Measurements from ENCODE around the gene TRMT2B.
"Not testable (repeated sequence)": the region's sequence is repeated elsewhere in the genome, so short reads cannot be mapped to it uniquely, and the experiment has no call there.

Gene TRMT2B, protein sequence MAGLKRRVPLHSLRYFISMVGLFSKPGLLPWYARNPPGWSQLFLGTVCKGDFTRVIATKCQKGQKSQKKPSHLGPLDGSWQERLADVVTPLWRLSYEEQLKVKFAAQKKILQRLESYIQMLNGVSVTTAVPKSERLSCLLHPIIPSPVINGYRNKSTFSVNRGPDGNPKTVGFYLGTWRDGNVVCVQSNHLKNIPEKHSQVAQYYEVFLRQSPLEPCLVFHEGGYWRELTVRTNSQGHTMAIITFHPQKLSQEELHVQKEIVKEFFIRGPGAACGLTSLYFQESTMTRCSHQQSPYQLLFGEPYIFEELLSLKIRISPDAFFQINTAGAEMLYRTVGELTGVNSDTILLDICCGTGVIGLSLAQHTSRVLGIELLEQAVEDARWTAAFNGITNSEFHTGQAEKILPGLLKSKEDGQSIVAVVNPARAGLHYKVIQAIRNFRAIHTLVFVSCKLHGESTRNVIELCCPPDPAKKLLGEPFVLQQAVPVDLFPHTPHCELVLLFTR
- total RNA-seq, result 52.4 to 65.9 reads per million in 2 donors

DNA sequence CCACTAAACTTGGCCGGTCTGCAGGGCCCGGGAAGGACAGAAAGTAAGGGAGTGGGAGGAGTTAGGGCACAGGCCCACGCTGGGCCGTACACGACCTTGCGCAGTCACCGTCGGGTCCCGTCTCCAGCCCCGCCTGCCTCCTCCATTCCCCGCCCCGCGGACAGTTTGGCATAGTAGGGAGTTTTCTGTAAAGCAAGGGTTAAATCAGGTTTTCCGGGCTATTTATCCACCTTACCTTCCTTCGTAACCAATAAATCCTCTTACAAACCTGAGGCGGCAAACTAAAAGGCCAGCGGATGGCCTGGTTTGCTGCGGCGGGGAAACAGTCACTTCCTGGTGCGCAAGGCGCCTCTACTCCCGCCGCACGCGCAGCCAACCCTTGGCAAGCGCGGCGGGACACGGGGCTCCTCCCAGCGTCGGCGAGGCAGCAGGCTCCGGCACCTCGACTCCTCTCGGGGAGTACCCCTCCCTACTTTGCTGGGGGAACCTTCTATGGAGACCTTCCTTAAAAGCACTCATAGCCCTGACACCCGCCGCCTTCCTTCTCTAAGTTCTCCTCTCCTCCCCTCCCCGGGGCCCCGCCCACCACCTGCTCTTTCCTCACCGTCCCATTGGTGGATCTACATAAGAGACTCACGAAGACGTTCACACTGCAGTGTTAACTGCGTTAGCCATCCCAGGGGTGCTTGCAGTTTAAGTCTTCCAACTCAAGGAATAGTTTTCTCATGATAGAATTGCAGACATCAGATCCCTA lies at the start of gene TRMT2B:
Gene TRMT2B, minus strand, starts transcription at position 563 of the 754 bp plus-strand sequence. CDS start 9,822 bp downstream, outside the sequence.
- peak; percentile 64 for DNase-seq

DNA sequence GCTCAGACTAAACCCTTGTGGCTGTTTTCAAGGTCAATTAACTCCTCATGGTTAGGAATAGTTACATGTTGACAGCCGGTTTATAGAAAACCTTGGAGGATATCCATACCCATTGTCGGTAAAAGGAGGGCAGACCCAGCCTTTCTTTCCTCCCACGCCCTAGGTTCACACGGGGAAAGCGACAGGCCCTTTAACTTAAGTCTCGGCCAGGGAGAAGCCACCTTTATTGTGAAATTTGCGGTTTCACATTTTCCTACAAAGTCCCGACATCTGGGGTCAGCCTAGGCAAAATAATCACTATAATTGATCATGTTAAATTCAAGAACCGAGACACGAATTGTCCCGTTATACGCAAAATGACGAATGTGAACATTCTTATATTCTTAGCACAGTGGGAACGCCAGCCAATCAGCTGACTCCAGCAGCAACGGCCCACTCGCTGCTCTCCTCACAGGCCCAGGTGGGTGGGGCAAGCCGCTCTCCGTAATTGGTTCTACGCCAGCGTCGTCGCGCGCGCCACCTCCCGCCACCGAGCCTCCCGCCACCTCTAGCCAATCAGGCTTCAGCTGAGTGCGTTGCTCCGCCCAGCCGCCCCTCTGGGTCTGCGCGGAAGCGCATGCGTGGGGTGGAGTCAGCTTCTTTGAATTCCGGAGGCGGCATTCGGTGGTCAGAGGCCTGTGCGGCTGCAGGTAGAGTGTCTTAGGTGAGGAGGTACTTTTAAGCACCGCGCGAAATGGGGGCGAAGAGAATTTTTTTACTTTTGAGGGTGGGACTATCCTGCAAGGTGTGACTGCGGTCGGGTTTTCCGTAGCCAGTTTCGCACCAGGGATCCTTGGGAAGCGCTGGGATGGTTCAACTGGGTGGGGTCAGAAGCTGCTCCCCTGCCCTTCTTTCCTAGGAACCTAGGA lies 45.9 kb upstream of the TRMT2B start, which contains the start of gene CENPI:
Gene CENPI, plus strand, starts transcription at position 659 of the 908 bp plus-strand sequence. CDS start 2,867 bp downstream, outside the sequence.
- peak; percentile 81 for DNase-seq

DNA sequence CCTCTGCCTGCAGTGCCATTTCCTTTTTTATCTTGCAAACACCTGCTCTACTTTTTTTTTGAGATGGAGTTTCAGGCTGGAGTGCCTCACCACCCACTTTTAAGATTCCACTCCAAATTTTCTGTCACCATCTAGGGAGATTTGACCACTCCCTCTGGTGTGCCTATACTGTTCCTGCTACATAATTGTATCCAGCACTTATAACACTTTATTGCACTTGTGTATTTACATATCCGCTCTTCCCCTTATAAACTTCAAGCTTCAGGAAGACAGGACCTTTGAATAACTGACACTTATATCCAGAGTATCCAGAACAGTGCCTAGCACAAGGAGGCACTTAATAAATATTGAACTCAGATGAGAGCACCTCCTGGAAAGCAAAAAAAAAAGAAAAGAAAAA lies 39.9 kb upstream of the TRMT2B start:
- DNase-seq, result no peak

DNA sequence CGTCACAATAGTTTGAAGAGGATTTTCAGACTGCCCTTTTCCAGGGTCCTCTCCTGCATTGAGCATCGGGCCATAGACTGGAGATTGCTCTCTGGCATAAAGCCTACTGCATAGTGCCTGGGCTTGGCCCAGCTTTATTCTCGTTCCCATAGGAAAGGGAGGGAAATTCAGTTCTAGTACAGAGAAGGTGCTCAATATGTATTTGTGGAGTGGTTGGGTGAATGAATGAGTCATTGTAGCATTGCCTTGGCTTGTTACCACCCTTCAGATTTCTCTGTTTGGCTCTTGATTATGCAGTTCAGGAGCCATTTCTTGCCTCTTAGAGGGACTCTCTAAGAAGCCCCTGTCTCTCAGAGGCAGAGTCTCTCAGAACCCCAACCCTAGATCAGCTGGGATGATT lies 29.3 kb upstream of the TRMT2B start:
- DNase-seq, result no peak

DNA sequence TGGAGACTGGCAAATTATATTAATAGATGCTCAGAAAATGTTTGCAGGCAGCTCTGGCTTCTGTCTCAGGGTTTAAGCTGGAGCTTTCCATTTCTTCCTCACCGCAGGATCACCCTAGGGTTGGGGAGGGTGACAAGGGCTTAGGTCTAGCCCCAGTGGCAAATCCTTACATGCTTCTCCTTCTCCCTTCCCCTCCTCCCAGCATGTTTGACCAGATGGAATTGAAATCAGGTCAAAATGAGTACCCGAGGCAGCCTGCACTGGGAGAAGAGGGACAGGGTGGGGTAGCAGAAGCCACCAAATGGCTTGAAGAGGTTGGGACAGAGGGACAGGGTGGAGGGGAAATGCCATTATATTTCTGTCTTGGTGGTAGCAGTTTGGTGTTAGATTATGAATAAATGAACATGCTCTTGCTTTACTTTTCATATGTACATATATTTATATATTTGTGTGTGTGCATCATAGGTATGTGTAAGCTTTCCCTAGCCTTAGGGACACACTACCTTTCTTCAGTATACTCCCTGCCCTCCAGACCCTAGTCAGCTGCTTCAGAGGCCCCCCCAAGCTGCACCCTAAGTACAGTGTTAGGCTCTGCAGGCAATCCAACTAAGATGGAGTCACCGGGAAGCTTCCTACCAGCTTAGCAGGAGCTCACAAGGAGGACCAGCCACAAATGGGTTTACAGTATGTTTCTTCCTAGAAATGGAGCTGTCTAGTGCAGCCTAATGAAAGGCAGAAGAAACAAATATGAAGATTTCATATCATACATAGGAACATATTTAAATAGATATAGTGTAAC lies 28.6 kb upstream of the TRMT2B start:
- DNase-seq, result no peak

DNA sequence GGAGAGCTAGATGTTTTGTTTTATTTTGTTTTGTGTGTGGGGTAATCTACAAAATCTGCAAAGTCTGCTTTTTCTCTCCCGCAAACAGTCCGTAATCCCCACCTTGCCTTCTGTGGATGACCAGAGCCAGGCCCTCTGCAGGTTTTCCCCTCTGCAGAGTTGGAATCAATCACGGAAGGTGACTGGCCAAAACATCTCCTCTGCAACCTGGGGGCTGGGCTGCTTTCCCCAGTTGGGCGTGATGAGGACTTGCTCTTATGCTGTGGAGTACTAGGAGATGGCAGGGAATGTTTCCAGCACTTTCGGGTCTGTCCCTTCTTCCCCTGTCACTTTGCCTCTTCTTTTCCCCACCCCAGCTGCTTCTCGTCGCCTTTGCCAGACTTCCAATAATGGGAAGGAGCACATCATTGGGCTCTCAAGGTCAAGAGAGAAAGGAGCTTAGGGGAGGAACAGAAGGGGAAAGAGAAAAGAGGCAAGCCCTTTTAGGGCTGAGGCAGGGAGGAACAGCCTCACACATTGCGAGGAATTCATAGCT lies 27.9 kb upstream of the TRMT2B start:
- no peak for DNase-seq

DNA sequence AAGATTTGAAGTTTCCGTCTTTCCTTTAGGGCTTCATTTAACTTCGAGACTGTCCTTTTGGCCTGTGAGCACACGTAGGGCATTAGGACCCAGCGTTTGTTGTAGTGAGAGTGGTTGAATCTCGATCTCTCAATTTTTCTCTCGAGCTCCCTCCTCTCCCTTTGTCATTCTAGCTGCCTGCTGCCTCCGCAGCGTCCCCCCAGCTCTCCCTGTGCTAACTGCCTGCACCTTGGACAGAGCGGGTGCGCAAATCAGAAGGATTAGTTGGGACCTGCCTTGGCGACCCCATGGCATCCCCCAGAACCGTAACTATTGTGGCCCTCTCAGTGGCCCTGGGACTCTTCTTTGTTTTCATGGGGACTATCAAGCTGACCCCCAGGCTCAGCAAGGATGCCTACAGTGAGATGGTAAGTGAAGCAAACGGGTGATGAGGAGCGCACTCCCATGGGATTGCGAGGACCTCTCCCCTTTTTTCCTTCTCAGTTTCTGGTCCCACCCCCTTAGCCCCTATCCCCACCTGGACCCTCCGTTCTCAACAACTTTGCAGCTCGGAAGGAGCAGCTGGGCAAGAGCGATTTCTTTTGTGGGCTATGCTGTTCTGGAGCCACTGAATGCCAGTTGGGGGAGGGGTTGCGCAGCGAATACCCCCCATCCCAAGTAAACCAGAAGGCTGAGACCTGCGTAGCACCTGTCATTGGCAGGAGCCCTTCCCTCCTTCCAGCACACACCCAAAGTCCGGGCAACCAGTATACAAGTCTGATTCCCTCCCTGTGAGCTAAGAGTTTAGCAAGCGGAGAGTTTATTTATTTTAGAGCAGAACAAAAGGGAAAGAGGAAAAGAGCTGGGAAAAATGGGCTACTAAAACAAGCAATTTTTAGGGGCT lies 27.0 kb upstream of the TRMT2B start, which contains the start of gene TMEM35A:
Gene TMEM35A, plus strand, starts transcription at position 164 of the 883 bp plus-strand sequence. Its CDS starts 124 bp downstream, at position 288.
- no peak for DNase-seq

DNA sequence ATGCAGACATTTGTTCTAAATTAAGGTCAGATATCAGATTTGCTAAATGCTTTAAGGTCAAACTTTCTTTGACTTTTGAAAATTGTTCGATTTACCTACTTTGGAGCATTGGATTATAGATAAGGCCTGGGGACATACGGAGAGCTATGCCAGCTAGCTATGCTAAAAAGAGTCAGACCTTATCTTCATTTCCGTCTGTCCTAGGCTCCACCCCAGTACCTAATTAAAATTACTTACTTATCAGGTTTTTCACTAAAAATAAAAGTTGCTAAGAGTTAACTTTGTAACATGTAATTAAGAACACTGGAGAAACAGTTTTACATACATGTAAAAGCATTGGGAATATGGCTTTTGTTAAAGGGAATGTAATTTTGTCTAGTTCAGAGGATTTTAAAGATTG lies 19.7 kb upstream of the TRMT2B start:
- no peak for DNase-seq

DNA sequence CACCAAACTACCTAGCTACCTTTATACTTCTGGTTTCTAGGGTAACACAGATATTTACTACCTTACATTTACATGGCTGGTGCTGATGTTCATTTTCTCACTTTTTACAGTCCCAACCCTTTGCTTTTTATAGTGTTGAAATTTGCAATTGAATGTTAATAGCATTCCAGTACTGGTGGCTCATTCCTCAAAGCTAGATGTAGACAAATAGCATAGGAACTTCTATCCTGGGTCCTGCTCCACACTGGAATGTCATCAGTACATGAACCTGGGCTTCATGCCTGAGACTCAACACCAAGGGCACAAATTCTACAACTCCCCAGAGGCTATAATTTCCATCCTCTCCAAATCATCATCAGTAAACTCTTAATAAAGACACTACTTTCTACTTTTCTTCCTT lies 10.3 kb upstream of the TRMT2B start:
- no peak for DNase-seq

DNA sequence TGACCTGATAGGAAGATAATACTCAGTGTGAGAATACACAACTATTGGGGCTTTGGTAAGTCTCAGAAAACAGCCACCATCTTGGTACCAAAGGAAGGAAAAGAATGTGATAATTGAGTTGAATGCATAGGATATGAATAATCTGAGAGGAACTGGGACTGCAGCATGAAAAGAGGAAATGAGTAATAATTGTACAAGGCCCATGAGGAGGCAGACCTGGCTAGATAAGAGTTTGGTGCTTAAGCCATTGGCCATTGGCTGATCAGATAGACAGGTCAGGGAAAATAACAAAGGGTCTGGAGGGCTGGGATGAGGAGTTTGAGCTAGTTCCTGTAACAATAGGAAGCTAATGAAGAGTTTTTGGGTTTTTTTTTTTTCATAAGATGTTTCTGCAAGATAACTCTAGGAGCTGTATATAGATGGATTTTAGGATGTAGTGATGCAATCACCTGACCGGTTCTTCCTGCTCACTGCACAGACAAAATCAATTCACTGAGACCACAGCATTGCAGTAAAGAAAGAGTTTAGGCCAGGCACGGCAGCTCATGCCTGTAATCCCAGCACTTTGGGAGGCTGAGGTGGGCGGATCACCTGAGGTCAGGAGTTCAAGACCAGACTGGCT lies 5.3 kb upstream of the TRMT2B start:
- no peak for DNase-seq

DNA sequence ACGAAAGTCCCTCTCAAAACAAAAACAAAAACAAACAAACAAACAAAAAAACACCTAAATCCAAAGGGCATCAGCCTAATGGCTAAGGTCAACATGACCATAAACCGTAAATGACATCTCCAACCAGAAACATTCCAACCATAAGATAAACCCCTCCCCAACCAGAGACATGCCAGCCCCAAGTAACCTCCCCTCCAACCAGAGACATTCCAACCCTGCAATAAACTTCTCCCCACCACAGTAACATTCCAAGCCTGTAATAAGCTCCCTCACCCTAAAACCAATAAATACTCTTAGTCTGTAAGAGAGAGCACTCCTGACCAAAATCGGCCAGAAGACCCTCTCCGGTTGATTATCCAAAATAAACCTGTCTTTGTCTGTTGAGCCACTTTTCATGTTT lies 4.6 kb upstream of the TRMT2B start:
- DNase-seq, result not testable (repeated sequence)

DNA sequence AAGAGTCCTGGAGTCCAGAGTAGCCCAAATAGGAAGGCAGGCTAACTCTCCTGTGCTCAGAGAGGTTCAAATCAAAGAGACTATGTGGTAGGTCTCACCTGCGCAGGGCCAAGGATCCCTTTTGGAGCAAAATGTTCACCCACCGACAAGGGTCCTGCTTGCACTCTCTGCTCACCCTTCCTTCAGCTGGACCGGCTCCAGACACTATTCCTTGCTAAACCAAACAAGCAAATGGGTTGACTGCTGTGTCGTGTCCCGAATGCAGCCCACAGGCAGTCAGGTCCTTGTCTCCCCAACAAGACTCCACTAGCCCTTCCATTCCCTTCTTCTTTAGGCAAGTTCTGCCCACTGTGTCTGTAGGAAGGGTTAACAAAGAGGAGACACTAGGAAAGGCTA lies 760 bp downstream of the TRMT2B start:
- no peak for DNase-seq

DNA sequence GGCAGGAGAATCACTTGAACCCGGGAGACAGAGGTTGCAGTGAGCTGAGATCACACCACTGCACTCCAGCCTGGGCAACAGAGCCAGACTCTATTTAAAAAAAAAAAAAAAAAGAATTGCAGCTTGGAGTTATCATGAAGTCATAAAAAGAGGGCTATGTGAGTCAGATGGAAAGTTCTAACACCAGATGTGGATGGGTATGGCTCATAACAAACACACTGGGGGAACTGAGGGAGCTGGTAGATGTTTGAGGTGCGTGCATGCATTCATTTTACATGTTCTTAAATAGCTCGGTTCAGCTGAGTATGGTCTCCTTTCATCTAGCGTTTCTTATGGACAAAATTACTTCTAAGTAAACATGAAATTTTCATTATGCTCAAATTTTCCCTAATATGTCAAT lies 11.7 kb downstream of the TRMT2B start:
- no peak for DNase-seq

DNA sequence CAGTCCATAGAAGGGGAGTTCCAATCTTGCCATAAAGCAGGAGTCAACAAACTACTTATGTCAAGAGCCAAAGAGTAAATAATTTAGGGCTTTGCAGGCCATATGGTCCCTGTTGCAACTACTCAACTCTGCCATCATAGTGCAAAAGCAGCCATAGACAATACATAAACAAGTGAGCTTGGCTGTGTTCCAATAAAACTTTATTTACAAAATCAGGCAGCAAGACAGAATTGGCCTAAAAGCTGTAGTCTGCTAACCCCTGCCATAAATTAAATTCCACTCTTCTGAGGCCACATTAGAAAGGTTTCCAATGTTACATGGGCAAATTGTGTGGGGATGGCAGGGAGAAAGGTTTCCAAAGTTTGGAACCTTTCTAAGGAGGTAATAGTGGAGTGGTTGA lies 14.7 kb downstream of the TRMT2B start:
- no peak for DNase-seq

DNA sequence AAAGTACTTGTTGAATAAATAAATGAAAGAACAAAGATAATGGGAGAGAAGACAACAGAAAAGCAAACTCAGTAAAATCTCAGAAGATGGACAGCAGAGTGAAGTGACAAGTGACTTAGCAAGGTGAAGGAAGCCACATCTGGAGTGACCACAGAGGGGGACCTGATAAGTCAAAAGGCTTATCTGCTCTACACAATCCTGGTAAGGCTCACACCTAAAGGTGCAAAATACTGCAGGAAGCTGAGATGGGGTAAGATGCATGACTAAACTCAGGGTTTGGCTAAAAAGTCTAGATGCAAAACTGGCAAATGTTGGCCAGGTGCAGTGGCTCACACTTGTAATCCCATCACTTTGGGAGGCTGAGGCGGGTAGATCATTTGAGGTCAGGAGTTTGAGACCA lies 22.2 kb downstream of the TRMT2B start:
- no peak for DNase-seq

DNA sequence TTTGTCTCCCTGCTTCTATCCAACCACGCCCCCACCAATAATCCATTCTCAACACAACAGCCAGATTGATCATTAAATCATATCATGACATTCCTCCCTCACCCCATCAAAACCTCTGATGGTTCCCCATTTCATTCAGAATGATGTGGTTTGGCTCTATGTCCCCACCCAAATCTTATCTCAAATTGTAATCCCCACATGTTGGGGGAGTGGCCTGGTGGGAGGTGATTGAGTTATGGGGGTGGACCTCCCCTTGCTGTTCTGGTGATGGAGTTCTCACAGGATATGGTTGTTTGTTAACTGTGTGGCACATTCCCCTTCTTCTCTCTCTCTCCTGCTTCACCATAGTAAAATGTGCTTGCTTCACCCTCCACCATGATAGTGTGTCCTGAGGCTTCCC lies 23.3 kb downstream of the TRMT2B start:
- DNase-seq, result no peak

DNA sequence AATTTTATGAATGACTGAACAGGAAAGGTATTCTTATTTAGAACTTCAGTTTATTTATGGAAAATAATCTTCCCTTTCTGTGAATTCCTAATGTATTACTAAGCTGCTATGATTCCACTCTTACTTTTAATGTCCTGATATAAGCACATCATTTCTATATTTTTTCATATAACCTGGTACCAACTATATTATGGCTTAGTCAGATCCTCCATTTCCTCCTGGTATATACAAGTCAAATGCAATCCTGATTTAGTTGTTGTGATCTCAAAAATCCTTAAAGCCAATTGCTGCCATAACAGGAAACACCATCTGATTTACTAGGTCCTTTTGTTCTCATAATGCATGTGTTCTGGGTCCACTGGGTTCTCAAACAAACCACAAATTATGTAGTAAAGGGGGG lies 26.8 kb downstream of the TRMT2B start:
- no peak for DNase-seq

DNA sequence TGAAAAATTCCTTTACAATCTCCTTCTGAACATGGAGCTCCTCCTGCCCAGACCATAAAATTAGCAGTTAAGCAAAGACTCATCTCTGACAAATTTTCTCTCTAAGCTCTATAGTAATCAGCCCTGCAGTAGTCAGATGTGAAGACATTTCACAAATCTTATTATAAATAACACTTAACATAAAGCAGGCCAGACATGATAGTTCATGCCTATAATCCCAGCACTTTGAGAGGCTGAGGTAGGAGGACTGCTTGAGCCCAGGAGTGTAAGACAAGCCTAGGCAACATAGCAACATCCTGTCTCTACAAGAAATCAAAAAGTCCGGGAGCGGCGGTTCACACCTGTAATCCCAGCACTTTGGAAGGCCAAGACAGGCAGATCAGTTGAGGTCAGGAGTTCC lies 29.9 kb downstream of the TRMT2B start:
- DNase-seq, result no peak

DNA sequence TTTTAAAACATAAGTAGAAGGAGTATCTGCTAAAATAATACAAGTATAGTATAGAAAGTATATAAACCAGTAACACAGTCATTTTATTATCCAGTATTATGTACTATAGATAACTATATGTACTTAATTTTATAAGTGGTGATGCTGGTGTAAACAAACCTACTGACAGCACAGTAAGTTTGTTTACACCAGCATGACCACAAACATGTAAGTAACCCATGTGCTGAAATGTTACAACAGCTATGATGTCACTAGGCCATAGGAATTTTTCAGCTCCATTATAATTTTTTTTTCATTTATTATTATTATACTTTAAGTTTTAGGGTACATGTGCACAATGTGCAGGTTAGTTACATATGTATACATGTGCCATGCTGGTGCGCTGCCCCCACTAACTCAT lies 39.9 kb downstream of the TRMT2B start:
- DNase-seq, result not testable (repeated sequence)

DNA sequence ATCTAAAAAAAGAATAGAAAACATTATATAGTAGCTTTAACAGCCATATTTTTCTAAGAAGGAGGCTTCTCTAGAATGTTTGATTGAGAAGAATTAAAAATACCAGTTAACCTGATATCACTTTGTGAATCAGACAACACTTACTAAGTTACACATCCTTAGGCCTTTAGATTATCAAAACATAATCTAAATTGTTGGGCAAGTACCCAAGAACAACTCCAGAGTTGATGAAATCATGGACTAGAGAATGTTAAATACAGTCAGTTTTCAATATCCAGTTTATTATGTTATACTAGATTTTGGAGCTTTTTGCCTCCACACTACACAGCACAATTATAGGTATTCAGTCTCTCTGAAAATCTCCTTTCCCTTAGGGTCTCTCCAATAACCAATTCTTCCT lies 42.8 kb downstream of the TRMT2B start:
- DNase-seq, result no peak
